Measurements from ENCODE around the gene PPP1R15B.

GRCh38 chr1:204426971-204427701, 15.5 kb upstream of the PPP1R15B start:
- TF ChIP-seq CTCF (conservative IDR thresholded peaks at IDR 0.05; ENCODE audit: low read depth, low read length) (no peak), USF2 (IDR thresholded peaks at IDR 0.05; ENCODE audit: low read depth, low read length) (no peak)
